Caco-2 (cell line): ENCODE results near the gene NAXD. TPM values are rescaled to one million over a fixed set of nuclear protein-coding genes. Genes with fewer than 3 reads are reported as not detected.

ENCODE experiments used
- BruUV-seq: library from RNA; stranded (reverse); fragments of 400-500 nt; replicated peaks from 2 replicates; lab custom pipeline; 2021; lab: Mats Ljungman, UMichigan
- CTCF ChIA-PET: fragments of 300-600 bp; sonication (Branson Sonifier 250); formaldehyde crosslinking; loops from one replicate; lab custom pipeline; 2022; ENCODE audit warnings: antibody characterized with exemption; lab: Charles Lee
- POLR2A ChIA-PET: fragments of 300-600 bp; sonication (Branson Sonifier 250); formaldehyde crosslinking; loops from one replicate; lab custom pipeline; 2022; ENCODE audit warnings: antibody characterized with exemption; lab: Charles Lee
- DNase-seq, 2 experiments: peaks; one replicate each; pipeline versions ENCODE4 v3.0.0 to v3.0.0-alpha.2; 2020 to 2022
- H3K27me3 ChIP-seq: replicated peaks from 2 replicates; pipeline ENCODE4 v1.6.0; 2011; ENCODE audit warnings: low read length; ENCODE audit not compliant: control insufficient read depth, insufficient read depth
- H3K36me3 ChIP-seq: 2 replicates; pipeline ENCODE4 v1.5.1; 2011; ENCODE audit warnings: low read length; ENCODE audit not compliant: control insufficient read depth, insufficient read depth
- H3K4me1 ChIP-seq: fragments of 250-450 bp; sonication (Bioruptor Pico); 2 replicates; pipeline ENCODE4 v1.5.1; 2020; ENCODE audit warnings: mild to moderate bottlenecking
- H3K4me3 ChIP-seq: 2 replicates; pipeline ENCODE4 v1.5.1; 2011; ENCODE audit warnings: low read depth, mild to moderate bottlenecking, control low read depth, low read length
- H3K9me3 ChIP-seq: fragments of 250-450 bp; sonication (Bioruptor Pico); 2 replicates; pipeline ENCODE4 v1.5.1; 2020; ENCODE audit warnings: mild to moderate bottlenecking, moderate library complexity
- H3K27ac Mint-ChIP-seq: one replicate; pipeline ENCODE4 v1.8.0; 2022; ENCODE audit warnings: mixed read lengths; ENCODE audit not compliant: unreplicated experiment
- H3K27me3 Mint-ChIP-seq: one replicate; pipeline ENCODE4 v1.8.0; 2022; ENCODE audit warnings: mixed read lengths; ENCODE audit not compliant: insufficient read depth, unreplicated experiment
- H3K36me3 Mint-ChIP-seq: one replicate; pipeline ENCODE4 v1.8.0; 2022; ENCODE audit warnings: mild to moderate bottlenecking, mixed read lengths; ENCODE audit not compliant: insufficient read depth, unreplicated experiment
- H3K4me1 Mint-ChIP-seq: one replicate; pipeline ENCODE4 v1.8.0; 2022; ENCODE audit warnings: low read depth, mixed read lengths; ENCODE audit not compliant: unreplicated experiment
- H3K4me3 Mint-ChIP-seq: one replicate; pipeline ENCODE4 v1.8.0; 2022; ENCODE audit warnings: mild to moderate bottlenecking, moderate library complexity, mixed read lengths; ENCODE audit not compliant: unreplicated experiment
- H3K9me3 Mint-ChIP-seq: one replicate; pipeline ENCODE4 v1.8.0; 2022; ENCODE audit warnings: mixed read lengths; ENCODE audit not compliant: unreplicated experiment
- CTCF ChIP-seq, 2 experiments: fragments of 200-600 bp in 1 of 2; IDR thresholded peaks; 1 replicate in 1 of 2; 2 replicates in 1 of 2; pipeline versions ENCODE4 v1.5.1 to v1.8.0; 2011 to 2022; ENCODE audit warnings: antibody characterized with exemption in 1 of 2, control low read depth in 1 of 2, inconsistent platforms in 1 of 2, low read depth in 1 of 2, low read length in 1 of 2, mild to moderate bottlenecking in 1 of 2, moderate library complexity in 1 of 2; ENCODE audit not compliant: insufficient read depth in 1 of 2, severe bottlenecking in 1 of 2, unreplicated experiment in 1 of 2
- intact Hi-C: fragments of 100-400 bp; cut with micrococcal nuclease; formaldehyde crosslinking; loops from one replicate; pipeline ENCODE4 v1.10.0; 2022; ENCODE audit not compliant: unreplicated experiment
- total RNA-seq: library from RNA; stranded (reverse); gene quantifications from 2 replicates; pipeline ENCODE4 v1.2.3, GENCODE V29; 2022

The NAXD gene
- total RNA-seq, 1 experiment from 2014 or later: 51.5 TPM

- no peaks in the 10 kb centered on the region for H3K27me3 Mint-ChIP-seq
- no peaks in the 10 kb centered on the region for H3K4me1 ChIP-seq
- peaks cover 66% of the 10 kb centered on the region for H3K36me3 Mint-ChIP-seq
- no peak overlapping the region for H3K4me3 ChIP-seq
- no peaks in the 10 kb centered on the region for H3K9me3 Mint-ChIP-seq
- H3K27me3 ChIP-seq: no peaks in the 10 kb centered on the region
- DNase-seq: no peak
- no peak overlapping the region for H3K27ac Mint-ChIP-seq
- ChIA-PET CTCF (no interaction called here), POLR2A (no interaction called here)
- no peak for TF ChIP-seq CTCF (IDR thresholded peaks at IDR 0.05; ENCODE audit: insufficient read depth in 1 of 2, low read depth in 1 of 2, low read length in 1 of 2, severe bottlenecking in 1 of 2, unreplicated experiment in 1 of 2)
- no peaks in the 10 kb centered on the region for H3K4me1 Mint-ChIP-seq
- H3K36me3 ChIP-seq: peaks cover 3% of the 10 kb centered on the region
- no TSS peak for BruUV-seq
- intact Hi-C loops: no loop called here
- H3K4me3 Mint-ChIP-seq: no peak overlapping the region
- H3K9me3 ChIP-seq: no peaks in the 10 kb centered on the region
These were observed 37.4 kb downstream of the NAXD start for GRCh38 chr13:110652764-110653163.

GRCh38 chr13:110653271-110653670 is 37.9 kb downstream of the NAXD start:
- Mint-ChIP-seq H3K27me3 (no peaks in the 10 kb centered on the region), H3K4me3 (no peak overlapping the region), H3K27ac (no peak overlapping the region), H3K4me1 (no peaks in the 10 kb centered on the region), H3K36me3 (peaks cover 66% of the 10 kb centered on the region), H3K9me3 (no peaks in the 10 kb centered on the region)
- ChIA-PET CTCF (no interaction called here), POLR2A (no interaction called here)
- Histone ChIP-seq H3K4me1 (no peaks in the 10 kb centered on the region), H3K4me3 (no peak overlapping the region), H3K36me3 (peaks cover 3% of the 10 kb centered on the region), H3K27me3 (no peaks in the 10 kb centered on the region), H3K9me3 (no peaks in the 10 kb centered on the region)
- DNase-seq: no peak
- no peak for TF ChIP-seq CTCF (IDR thresholded peaks at IDR 0.05; ENCODE audit: insufficient read depth in 1 of 2, low read depth in 1 of 2, low read length in 1 of 2, severe bottlenecking in 1 of 2, unreplicated experiment in 1 of 2)
- intact Hi-C loops: no loop called here
- BruUV-seq: no TSS peak

GRCh38 chr13:110653851-110654250 is 38.5 kb downstream of the NAXD start:
- no TSS peak for BruUV-seq
- CTCF ChIA-PET: no interaction called here
- peaks cover 62% of the 10 kb centered on the region for H3K36me3 Mint-ChIP-seq

More at GRCh38 chr13:110653851-110654250, 38.5 kb downstream of the NAXD start:
- POLR2A ChIA-PET: no interaction called here
- H3K9me3 Mint-ChIP-seq: no peaks in the 10 kb centered on the region
- H3K27me3 Mint-ChIP-seq: no peaks in the 10 kb centered on the region
- no peak for DNase-seq
- H3K4me3 Mint-ChIP-seq: no peak overlapping the region
- no peak overlapping the region for H3K27ac Mint-ChIP-seq
- H3K36me3 ChIP-seq: peaks cover 3% of the 10 kb centered on the region
- no peak overlapping the region for H3K4me3 ChIP-seq
- H3K4me1 Mint-ChIP-seq: no peaks in the 10 kb centered on the region
- intact Hi-C loops: no loop called here
- H3K9me3 ChIP-seq: no peaks in the 10 kb centered on the region
- H3K4me1 ChIP-seq: no peaks in the 10 kb centered on the region
- H3K27me3 ChIP-seq: no peaks in the 10 kb centered on the region
- no peak for TF ChIP-seq CTCF (IDR thresholded peaks at IDR 0.05; ENCODE audit: insufficient read depth in 1 of 2, low read depth in 1 of 2, low read length in 1 of 2, severe bottlenecking in 1 of 2, unreplicated experiment in 1 of 2)
